ENCODE measurements around the gene TRERF1. TPM values are rescaled to one million over a fixed set of nuclear protein-coding genes. Genes with fewer than 3 reads are reported as not detected.
A peak's percentile ranks its signal among the peaks of the same experiment; 100 is the strongest.

The TRERF1 gene
- total and polyA plus RNA-seq, 2 of the 8 experiments (the other 6 are each of a cell fraction or from before 2014, with no cell fraction given) = 10.8 to 21.5 TPM

- Histone ChIP-seq H3K14ac (ENCODE audit: insufficient read length) (no peak overlapping the region), H3K23me2 (ENCODE audit: low read depth, low read length) (no peaks in the 10 kb centered on the region; the same call in 1 of the 2 replicates), H2BK20ac (ENCODE audit: low read length) (no peak overlapping the region), H2BK5ac (ENCODE audit: low read depth, low read length) (no peak overlapping the region), H3K27ac (ENCODE audit: low read depth, low read length) (no peak overlapping the region), H4K20me1 (replicated peaks in 1 of 2; ENCODE audit: control insufficient read depth in 1 of 2, insufficient read depth in 2 of 2, low read length in 2 of 2) (no peaks in the 10 kb centered on the region), H2BK120ac (replicated peaks; ENCODE audit: low read depth, low read length) (no peak overlapping the region), H4K8ac (ENCODE audit: extremely low read depth, insufficient read depth, low read length) (no peak overlapping the region), H2BK12ac (ENCODE audit: low read depth, low read length) (no peak overlapping the region), H3K18ac (ENCODE audit: extremely low read depth, low read length) (no peak overlapping the region), H3K23ac (ENCODE audit: insufficient read length) (no peak overlapping the region), H3K4ac (replicated peaks; ENCODE audit: insufficient read length, low read depth, low read length) (no peak overlapping the region), H3K27me3 (replicated peaks in 1 of 4; ENCODE audit: control insufficient read depth in 3 of 4, extremely low read depth in 1 of 4, insufficient read depth in 3 of 4, low read length in 3 of 4) (no peaks in the 10 kb centered on the region), H3K79me1 (ENCODE audit: low read depth, low read length) (no peaks in the 10 kb centered on the region), H3K4me2 (ENCODE audit: insufficient read depth in 1 of 2, low read depth in 2 of 2, low read length in 2 of 2) (no peak overlapping the region), H3K36me3 (ENCODE audit: control insufficient read depth in 2 of 4, insufficient read depth in 4 of 4, low read length in 3 of 4) (no peaks in the 10 kb centered on the region), H3K56ac (replicated peaks; ENCODE audit: insufficient read length, low read depth, low read length) (no peak overlapping the region), H3K4me1 (replicated peaks in 1 of 4; ENCODE audit: control insufficient read depth in 3 of 4, insufficient read depth in 4 of 4, low read length in 3 of 4) (no peaks in the 10 kb centered on the region; a peak in 1 of 7 replicates), H4K5ac (ENCODE audit: insufficient read length, low read depth, low read length) (no peak overlapping the region), H3K9me3 (ENCODE audit: insufficient read depth in 2 of 2, low read depth in 1 of 2, low read length in 1 of 2) (no peaks in the 10 kb centered on the region), H4K91ac (replicated peaks; ENCODE audit: insufficient read length, low read length) (no peak overlapping the region), H2AK5ac (ENCODE audit: low read depth, low read length) (no peak overlapping the region), H2BK15ac (ENCODE audit: low read length) (peak overlapping the region; percentile 53; the same call in 1 of the 2 replicates), H2AFZ (ENCODE audit: low read length) (no peak overlapping the region), H3K4me3 (ENCODE audit: extremely low read depth in 1 of 4, insufficient read depth in 2 of 4, low read depth in 3 of 4, low read length in 4 of 4) (no peak overlapping the region), H3K9ac (replicated peaks in 1 of 4; ENCODE audit: extremely low read depth in 1 of 4, low read depth in 3 of 4, low read length in 3 of 4) (no peak overlapping the region), H3K79me2 (ENCODE audit: control insufficient read depth in 1 of 2, insufficient read depth in 2 of 2, low read length in 2 of 2) (peaks cover 0 to 9% of the 10 kb centered on the region in 2 experiments; a peak in 2 of 4 replicates)
- POLR2A ChIA-PET (ENCODE audit: partially characterized antibody) = interaction anchor here (1.2 to 1.6 kb wide), 3 partner anchors 78 to 123 kb away, joined by 3 to 5 read pairs (median 4); partner anchors contain the start of gene C6orf132
- FAIRE-seq (no peak), DNase-seq (ENCODE audit: low read depth in 1 of 2, low spot score in 2 of 2) (no peak)
- CTCF ChIA-PET (ENCODE audit: partially characterized antibody) = no interaction called here
- 91% methylated on average over 6 of the region's 6 CpGs; no CpG with 5 or more reads in 1 of the 2 experiments for WGBS, 2 experiments (ENCODE audit: extremely low coverage in 1 of 2, insufficient coverage in 1 of 2, insufficient read length in 1 of 2, insufficient replicate concordance in 2 of 2, low coverage in 1 of 2, low lambda C conversion rate in 2 of 2, missing lambda C conversion rate in 1 of 2)
- TF ChIP-seq ASH2L (IDR thresholded peaks at IDR 0.05; ENCODE audit: low read length) = no peak
- TF ChIP-seq GTF2F1 (IDR thresholded peaks at IDR 0.05; ENCODE audit: borderline replicate concordance, low read depth, low read length) = no peak
- TF ChIP-seq E2F6 (IDR thresholded peaks at IDR 0.05) = no peak
- TF ChIP-seq SIN3A (conservative IDR thresholded peaks at IDR 0.05 in 1 of 2, IDR thresholded peaks at IDR 0.05 in 1 of 2; ENCODE audit: low read depth in 1 of 2, low read length in 2 of 2) = no peak
- TF ChIP-seq KDM1A (IDR thresholded peaks at IDR 0.05; ENCODE audit: borderline replicate concordance, low read length) = no peak
- TF ChIP-seq ZNF274 (IDR thresholded peaks at IDR 0.05; ENCODE audit: borderline replicate concordance, extremely low read depth, low read length) = no peak
- no peak for TF ChIP-seq GABPA (IDR thresholded peaks at IDR 0.05; ENCODE audit: borderline replicate concordance, insufficient read depth, low read length)
- no peak for TF ChIP-seq JUN (IDR thresholded peaks at IDR 0.05; ENCODE audit: low read depth, low read length)
- TF ChIP-seq SRF (IDR thresholded peaks at IDR 0.05; ENCODE audit: low read depth, low read length) = no peak
- TF ChIP-seq SIX5 (IDR thresholded peaks at IDR 0.05; ENCODE audit: low read depth, low read length) = no peak
- TF ChIP-seq SP4 (IDR thresholded peaks at IDR 0.05; ENCODE audit: low read length) = no peak
- TF ChIP-seq ATF2 (IDR thresholded peaks at IDR 0.05; ENCODE audit: low read length) = no peak
These were observed 230.9 kb downstream of the TRERF1 start for GRCh38 chr6:42220807-42221206.

All from H1 (cell line).